ENCODE measurements around the gene ACSS1.

GRCh38 chr20:24965065-24965919, 92.6 kb downstream of the ACSS1 start:
- no peak for TF ChIP-seq EZH2 (IDR thresholded peaks at IDR 0.05)
- no peak for TF ChIP-seq POLR2AphosphoS5 (IDR thresholded peaks at IDR 0.05; ENCODE audit: borderline replicate concordance, low read depth, low read length)
- TF ChIP-seq FOXP2 (optimal IDR thresholded peaks at IDR 0.05; ENCODE audit: control extremely low read depth, extremely low read length, insufficient read depth): no peak

Data from SK-N-MC (cell line).